ENCODE data around the gene IL1R2.

DNA sequence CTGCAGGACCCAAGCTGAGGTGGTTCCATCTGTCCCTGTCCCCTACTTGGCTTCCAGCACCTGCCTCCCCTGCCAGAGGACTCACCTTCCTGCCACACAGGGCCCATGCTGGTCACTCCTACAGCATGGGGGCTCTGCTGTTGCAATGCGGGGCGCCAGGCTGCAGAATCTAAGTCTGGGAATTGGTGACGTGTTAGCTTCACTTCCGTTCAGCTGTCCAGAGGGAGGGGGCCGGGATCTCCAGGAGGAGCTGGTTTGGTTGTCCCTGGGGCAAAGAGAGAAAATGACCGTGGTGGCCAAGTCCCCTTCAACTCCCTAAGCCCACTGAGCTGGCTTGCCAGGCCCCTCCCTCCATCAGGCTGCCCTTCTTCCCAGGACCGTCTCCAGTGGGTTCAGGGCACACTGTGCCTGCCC is 69.5 kb downstream of the IL1R2 start:
- no peak for TF ChIP-seq FIP1L1 (IDR thresholded peaks at IDR 0.05; ENCODE audit: borderline replicate concordance, insufficient read depth, low read depth, low read length)
- TF ChIP-seq, protein P1, sequence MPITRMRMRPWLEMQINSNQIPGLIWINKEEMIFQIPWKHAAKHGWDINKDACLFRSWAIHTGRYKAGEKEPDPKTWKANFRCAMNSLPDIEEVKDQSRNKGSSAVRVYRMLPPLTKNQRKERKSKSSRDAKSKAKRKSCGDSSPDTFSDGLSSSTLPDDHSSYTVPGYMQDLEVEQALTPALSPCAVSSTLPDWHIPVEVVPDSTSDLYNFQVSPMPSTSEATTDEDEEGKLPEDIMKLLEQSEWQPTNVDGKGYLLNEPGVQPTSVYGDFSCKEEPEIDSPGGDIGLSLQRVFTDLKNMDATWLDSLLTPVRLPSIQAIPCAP (CRISPR knock-in tag; IDR thresholded peaks at IDR 0.05; ENCODE audit: low read depth), result no peak
- TF ChIP-seq CHD2 (IDR thresholded peaks at IDR 0.05; ENCODE audit: low read depth, low read length), result no peak
- TF ChIP-seq POLR2AphosphoS5 (IDR thresholded peaks at IDR 0.05; ENCODE audit: low read depth, low read length), result no peak
- TF ChIP-seq, protein P2, sequence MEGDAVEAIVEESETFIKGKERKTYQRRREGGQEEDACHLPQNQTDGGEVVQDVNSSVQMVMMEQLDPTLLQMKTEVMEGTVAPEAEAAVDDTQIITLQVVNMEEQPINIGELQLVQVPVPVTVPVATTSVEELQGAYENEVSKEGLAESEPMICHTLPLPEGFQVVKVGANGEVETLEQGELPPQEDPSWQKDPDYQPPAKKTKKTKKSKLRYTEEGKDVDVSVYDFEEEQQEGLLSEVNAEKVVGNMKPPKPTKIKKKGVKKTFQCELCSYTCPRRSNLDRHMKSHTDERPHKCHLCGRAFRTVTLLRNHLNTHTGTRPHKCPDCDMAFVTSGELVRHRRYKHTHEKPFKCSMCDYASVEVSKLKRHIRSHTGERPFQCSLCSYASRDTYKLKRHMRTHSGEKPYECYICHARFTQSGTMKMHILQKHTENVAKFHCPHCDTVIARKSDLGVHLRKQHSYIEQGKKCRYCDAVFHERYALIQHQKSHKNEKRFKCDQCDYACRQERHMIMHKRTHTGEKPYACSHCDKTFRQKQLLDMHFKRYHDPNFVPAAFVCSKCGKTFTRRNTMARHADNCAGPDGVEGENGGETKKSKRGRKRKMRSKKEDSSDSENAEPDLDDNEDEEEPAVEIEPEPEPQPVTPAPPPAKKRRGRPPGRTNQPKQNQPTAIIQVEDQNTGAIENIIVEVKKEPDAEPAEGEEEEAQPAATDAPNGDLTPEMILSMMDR (CRISPR knock-in tag; IDR thresholded peaks at IDR 0.05), result no peak
